ENCODE measurements around the gene NKRF.

DNA sequence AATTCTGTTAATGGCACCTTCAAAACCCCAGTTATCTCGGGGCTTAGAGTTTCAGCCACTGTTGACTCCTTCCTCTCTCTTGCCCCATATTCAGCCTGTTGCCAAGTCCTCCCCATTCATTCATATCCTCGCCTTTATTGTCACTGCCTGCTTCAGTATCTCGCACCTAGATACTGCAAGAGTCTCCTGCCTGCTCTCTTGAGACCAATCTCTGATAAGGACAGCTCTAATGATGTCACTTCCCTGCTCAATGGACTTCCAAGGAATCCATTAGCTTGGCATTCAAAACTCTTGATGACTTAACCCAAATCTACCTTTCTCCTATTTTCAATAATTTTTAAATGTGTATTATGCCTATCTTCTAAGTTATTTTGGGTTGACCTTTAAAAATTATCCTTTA is 33.0 kb downstream of the NKRF start:
- TF ChIP-seq CTCF (IDR thresholded peaks at IDR 0.05) (no peak), POLR2A (IDR thresholded peaks at IDR 0.05) (no peak)
